Hepatocyte (in vitro differentiated cells): Measurements from ENCODE around the gene ARF6.

Source experiments
- CTCF ChIP-seq: fragments of 200-600 bp; sonication (generic); IDR thresholded peaks from 2 replicates; pipeline ENCODE4 v1.5.1; 2016; ENCODE audit warnings: antibody characterized with exemption, mild to moderate bottlenecking; ENCODE audit not compliant: poor library complexity
- EZH2 ChIP-seq: fragments of 200-600 bp; sonication (generic); IDR thresholded peaks from 2 replicates; pipeline ENCODE4 v1.6.1; 2016; ENCODE audit warnings: antibody characterized with exemption, mild to moderate bottlenecking, borderline replicate concordance

- TF ChIP-seq CTCF (no peak), EZH2 (no peak)
These were observed 31.2 kb upstream of the ARF6 start for GRCh38 chr14:49861699-49862088.
